Bone marrow (tissue), 2 donors: ENCODE data around the gene ZBTB20.
"Not testable (repeated sequence)": the region's sequence is repeated elsewhere in the genome, so short reads cannot be mapped to it uniquely, and the experiment has no call there.

Experiments used
- DNase-seq, 2 donors: peaks; one replicate each; lab custom pipeline; 2025; lab: John Stamatoyannopoulos, UW

ZBTB20 gene

DNA sequence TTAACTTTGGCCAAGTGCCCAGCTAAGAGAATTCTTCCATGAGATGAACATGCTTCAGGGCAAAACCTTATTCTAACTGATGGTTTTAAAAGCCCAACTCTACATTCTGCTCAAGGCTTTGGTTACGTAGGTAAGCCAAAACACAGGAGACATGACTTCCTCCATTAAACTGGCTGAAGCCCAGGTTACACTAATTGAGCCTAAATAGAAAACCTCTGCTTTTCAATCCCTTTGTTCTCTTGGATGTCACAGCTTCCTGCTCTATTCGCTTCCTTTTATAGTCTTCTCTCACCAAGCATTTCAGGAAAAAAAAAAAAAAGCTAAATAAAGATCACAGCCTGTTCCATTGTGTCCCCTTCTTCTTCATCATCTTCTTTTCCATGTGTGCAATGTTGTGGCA lies 432.9 kb downstream of the ZBTB20 start:
- no peak for DNase-seq

- DNase-seq = no peak
Measured at GRCh38 chr3:114712728-114713492, 434.2 kb downstream of the ZBTB20 start.

DNA sequence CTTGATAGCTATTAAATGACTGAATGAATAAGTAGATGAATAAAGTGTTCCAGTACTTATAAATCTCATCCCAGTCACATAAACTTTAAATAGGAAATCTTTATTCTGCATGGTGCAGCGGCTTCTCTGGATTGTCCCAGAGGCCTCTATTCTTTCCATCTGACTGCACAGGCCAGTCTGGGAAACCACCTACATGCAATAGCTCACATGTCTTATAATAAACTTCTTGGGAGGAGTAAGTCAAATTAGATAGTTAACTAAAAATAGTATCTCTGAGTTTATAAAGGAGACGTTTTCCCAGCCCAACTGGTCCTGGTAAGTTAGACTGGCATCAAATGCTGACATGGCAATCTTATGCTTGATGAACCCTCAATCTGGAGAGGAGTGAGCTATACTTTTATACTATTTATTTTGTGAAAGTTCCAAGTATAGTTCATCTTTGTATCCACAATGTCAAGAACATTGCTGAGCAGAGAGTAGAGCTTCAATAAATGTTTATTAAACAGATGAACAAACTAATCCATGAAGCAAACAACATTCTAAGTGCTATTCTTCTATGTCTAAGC lies 435.7 kb downstream of the ZBTB20 start:
- no peak for DNase-seq

- DNase-seq = no peak
Measured at GRCh38 chr3:114709102-114709501, 438.0 kb downstream of the ZBTB20 start.

DNA sequence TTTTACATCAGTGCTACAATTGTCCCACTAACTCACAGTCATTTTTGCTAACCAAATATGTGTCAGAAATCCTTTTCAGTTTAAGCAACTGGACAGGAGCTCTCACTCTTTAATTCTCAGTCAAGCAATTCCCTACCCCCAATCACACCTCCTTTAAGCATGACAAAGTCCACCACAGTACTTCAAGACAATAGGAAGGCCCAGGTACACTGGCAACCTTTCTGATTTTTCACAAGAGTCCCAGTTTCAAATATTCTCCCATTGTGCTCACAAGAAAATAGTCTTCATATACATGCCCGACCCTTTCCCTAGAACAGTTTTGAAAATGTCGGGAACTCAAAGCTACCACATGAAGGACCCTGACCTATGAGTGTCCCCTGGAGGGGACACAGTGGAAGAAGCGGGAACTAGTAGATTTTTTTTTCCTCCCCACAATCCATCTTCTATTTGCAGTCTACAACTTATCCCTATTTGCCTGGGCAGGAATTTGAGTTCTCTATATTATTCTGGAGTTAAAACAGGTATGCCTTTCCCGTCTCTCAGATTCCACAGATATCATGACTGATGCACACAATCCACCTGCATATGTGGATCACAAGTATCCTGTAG lies 439.7 kb downstream of the ZBTB20 start:
- no peak for DNase-seq

GRCh38 chr3:114706591-114707232 lies 440.4 kb downstream of the ZBTB20 start:
- no peak for DNase-seq

DNA sequence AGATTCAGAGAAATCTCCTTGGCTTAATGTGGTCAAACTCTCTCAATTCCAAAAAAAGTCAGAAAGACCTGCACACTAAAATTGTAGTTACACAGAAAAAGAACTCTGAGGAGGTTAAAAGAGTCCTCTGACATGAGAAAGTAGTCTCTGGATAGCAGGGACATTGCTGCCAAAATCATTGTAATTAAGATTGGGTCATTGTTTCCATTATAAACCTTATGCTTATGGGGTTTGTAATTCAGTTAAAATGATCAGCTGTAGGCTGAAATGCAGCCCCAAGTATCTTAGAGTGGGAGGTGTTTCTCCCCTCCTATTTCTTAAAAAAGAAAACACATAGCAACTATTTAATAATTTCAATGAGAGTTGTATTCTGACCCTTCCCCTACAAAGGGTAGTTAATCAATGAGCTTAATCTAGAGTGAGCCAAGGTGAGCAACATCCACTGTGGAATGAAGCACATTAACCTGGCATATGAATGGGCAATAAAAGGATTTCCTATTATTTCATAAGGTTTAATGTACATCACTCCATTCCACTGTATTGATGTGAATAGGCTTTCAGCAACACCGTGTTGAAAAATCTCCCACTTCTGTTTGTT lies 446.4 kb downstream of the ZBTB20 start:
- no peak for DNase-seq

DNA sequence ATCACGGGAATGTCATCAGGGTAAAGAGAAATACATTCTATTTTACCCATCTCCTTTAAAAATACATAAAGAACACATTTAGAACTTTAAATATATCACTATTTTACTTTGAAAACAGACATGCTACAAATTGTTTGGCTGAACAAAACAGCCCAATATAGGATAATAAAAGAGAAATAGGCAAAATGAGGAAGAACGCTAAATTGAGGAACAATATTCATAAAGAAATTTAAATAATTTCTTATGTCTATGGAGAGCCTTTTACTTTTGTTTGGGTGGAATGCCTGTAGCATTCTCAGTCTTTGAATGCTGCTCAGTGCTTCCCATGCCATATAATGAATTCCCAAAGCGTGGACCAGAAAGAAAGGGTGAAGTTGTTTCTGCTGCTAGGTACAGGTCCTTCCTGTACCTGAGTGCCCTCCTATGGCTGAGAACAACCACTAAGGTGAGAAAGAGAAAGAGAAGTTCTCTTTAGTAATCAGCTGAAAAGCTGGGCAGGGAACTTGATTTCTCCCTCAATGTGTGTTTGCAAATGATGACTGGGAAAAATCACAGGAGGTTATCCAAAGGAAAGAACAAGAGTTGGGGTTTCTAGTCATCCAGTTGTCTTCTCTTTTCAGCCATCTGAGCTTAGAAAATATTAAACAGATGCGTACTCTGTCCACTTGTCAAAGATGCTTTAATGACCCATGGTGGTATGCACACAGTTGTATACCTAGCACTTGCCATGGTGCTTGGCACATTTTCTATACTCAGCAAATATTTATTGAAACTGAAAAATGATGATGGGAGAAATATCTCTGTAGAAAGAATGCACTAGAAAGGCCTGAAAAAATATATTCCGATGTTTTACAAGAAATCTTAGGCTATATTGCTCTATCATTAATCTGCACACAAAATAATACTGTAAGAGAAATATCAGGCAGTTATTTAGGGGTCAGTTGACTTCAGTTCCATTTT lies 448.7 kb downstream of the ZBTB20 start:
- peak in 1 of 2 donors; percentile 19 for DNase-seq

- no peak for DNase-seq
Measured at GRCh38 chr3:114697401-114697800, 449.7 kb downstream of the ZBTB20 start.

GRCh38 chr3:114694251-114694650 lies 452.8 kb downstream of the ZBTB20 start:
- DNase-seq = no peak

- no peak for DNase-seq
Measured at GRCh38 chr3:114691871-114692270, 455.2 kb downstream of the ZBTB20 start.

DNA sequence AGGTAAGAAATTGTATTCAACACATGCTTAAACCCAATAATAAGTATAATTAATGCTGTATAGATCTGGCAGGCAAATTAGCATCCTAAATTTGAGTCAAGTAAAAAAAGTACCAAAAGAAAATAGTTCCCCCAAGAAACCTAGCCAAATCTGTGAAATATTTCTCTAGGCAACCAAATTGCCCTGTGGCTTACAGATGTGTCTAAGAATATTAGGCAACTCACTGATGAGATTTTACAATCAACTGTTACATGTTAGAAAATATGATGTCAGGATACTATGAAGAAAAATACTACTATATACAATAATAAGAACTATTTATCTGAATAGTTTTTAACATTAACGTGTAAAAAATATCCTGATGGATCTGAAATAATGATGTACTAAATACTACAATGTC lies 456.2 kb downstream of the ZBTB20 start:
- no peak for DNase-seq

GRCh38 chr3:114687151-114687550 lies 459.9 kb downstream of the ZBTB20 start:
- DNase-seq = no peak

GRCh38 chr3:114686621-114687020 lies 460.5 kb downstream of the ZBTB20 start:
- DNase-seq = peak in 1 of 2 donors; percentile 35

DNA sequence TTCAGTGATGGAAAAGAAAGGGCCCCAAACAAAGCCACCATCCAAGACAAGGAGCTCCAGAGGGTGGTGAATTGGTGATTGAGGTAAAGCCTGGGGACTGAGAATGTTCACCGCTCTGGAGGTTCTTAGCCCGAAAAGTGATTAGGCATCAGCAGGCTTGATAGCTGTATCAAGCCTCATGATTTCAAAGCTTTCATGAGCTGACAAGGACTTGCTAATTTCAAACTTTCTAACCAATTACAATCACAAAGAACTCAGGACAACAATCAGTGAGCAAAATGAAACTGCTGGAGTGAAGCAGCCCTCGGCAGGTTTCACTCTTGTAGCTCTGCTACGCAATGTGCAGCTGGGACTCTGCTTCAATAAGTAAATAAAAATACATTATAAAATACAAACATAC lies 461.9 kb downstream of the ZBTB20 start:
- no peak for DNase-seq

GRCh38 chr3:114680299-114680698 lies 466.8 kb downstream of the ZBTB20 start:
- no peak for DNase-seq

DNA sequence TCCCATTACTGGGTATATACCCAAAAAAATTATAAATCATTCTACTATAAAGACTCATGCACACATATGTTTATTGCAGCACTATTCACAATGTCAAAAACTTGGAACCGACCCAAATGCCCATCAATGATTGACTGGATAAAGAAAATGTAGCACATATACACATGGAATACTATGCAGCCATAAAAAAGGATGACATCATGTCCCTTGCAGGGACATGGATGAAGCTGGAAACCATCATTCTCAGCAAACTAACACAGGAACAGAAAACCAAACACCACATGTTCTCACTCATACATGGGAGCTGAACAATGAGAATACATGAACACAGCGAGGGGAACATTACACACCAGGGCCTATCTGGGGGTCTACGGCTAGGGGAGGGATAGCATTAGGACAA lies 467.3 kb downstream of the ZBTB20 start:
- not testable (repeated sequence) for DNase-seq

- DNase-seq = no peak
Measured at GRCh38 chr3:114675104-114675503, 472.0 kb downstream of the ZBTB20 start.

DNA sequence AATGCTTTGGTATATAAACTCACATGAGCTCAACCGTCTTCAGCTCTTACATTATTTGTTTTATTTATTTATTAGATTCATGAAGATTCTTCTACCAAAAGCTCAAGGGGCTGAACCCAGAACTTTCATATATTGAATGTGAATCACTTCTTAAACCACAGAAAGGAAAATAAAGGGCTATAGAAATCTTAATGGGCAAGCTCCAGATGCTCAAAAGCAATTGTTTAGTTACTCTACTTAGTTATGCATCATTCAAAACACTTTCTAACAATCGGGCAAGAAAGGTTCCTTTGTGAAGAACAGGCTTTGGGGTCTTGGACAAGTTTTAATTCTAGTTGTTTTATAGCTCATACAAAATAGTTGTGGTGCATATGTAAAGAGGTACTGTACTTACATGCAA lies 473.1 kb downstream of the ZBTB20 start:
- DNase-seq = no peak

GRCh38 chr3:114673481-114673880 lies 473.6 kb downstream of the ZBTB20 start:
- no peak for DNase-seq

- no peak for DNase-seq
Measured at GRCh38 chr3:114672692-114673447, 474.2 kb downstream of the ZBTB20 start.
